ENCODE data around the gene TDRD3.
"Not testable (repeated sequence)": the region's sequence is repeated elsewhere in the genome, so short reads cannot be mapped to it uniquely, and the experiment has no call there.

The TDRD3 gene

DNA sequence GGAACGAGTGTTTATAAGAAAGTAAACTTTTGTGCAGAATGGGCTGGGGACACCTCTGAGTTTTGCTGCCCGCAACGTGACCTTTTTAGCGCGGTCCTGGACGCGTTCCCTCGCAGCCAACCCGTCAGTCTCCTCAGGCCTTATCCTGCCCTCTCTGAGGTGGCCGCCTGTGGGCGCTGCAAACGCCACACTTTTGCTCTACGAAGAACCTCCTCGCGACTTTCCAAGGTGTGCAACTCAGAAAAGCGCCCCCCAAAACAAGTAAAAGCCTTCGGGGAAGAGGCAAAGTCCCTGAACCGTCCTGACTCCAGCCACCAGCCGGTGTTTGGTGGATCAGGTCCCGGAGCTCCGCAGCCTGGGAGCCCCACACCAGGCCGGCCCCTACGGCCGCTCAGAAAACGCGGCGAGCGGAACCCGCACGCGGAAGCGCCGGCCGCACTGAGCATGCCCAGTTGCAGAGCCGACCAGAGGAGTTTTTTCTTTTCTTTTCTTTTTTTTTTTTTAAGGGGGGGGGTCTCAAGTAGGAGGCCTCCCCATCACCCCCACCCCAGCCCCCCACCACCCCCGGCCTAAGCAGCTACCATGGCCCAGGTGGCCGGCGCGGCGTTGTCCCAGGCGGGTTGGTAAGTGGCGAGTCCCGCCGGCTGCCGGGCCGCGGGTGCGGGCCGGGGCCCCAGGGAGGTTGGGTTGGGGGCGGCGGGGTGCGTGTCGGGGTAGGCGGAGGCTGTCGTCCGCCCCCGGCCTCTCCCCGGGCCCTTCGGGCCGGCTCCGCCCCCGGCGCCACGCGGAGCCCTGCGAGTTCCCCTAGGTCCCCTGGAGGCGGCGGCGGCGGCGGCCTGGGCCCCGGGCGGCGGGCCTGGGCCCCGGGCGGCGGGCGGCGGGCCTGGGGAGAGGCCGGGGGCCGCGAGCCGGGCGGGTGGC lies at the start of gene TDRD3:
TSS of gene TDRD3 (plus strand) at position 438 of the 921 bp plus-strand sequence. CDS start at position 583, 145 bp downstream.
- DNase-seq (ENCODE audit: low read depth, low spot score) = peak; percentile 73

DNA sequence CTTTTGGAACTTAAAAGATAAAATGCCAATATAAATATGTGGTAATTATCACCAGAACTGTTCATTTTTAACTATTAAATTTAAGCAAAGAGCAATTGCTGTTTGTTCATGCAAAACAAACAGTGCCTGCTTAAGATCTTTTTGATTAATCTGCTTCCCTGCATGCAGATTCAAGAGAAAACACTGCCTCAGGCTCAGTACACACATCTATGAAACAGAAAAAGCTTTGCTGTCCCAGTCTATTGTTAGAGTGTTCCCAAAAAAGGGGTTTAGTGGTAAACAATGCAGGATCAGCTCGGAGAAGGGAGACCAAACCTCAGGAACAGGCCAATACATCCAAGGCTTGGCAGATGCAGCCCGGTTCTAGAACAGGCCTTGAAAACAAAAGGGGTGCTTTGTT lies 49.3 kb upstream of the TDRD3 start:
- DNase-seq (ENCODE audit: low read depth, low spot score) = no peak

- DNase-seq (ENCODE audit: low read depth, low spot score) = no peak
Observed at GRCh38 chr13:60348097-60348496, 48.9 kb upstream of the TDRD3 start.

DNA sequence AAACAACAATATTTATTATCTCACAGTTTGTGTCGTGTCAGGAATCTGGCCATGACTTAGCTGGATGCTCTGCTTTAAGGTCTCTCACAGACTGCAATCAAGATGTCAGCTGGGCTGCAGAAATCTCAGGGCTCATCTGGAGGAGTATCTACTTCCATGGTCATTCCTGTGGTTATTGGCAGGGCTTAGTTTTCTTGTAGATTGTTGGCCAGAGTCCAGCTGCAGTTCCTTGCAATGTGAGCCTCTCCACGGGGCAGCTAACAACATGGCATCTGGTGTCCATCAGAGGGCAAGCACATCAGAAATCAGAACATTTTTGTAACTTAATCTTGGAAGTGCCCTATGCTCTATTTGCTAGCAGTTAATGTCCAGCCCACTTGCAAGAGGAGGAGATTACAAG lies 45.7 kb upstream of the TDRD3 start:
- DNase-seq (ENCODE audit: low read depth, low spot score) = peak; percentile 91

DNA sequence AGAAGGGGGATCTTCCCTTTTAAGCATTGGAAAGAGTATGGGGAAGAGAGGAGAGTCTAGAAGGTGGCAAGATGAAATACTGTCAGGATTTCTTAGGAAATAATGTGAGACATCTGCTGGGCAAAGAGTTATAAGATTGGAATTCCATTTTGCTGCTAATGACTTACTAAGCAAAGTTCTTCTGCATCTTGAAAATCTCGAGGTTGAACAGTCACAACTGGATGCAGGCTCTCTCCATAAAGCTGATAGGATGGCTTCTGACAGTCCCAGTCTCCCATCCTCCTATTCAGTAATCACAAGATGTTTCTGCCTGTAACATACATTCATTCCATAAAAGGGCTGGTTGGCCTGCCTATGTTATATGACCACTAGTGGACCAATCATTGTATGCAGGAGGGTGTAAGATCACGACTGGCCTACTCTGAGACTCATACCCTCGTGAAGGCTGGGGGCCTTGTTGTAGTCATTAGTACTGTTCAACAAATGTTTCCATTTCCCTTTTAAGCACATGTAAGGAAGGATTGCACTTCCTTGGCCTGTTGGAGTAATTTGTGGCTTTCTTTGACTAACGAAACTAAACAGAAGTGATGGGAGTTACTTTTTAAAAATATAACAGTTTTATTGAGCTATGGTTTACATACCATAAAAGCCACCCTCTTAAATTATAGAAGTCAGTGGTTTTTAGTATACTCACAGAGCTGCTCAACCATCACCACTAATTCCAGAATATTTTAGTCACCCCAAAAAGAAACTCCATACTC lies 45.0 kb upstream of the TDRD3 start:
- no peak for DNase-seq (ENCODE audit: low read depth, low spot score)

DNA sequence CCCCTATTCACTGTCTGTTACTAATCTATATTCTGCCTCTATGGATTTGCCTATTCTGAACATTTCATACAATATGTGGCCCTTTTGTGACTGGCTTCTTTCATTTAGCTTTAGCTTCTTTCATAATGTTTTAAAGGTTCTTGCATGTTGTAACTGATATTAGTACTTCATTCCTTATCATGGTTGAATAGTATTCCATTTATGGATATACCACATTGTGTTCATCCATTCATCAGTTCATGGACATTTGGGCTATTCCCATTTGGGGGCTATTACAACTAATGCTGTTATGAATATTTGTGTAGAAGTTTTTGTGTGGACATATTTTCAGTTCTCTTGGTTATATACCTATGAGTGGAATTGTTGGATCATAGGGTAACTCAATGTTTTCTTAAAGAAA lies 44.4 kb upstream of the TDRD3 start:
- DNase-seq (ENCODE audit: low read depth, low spot score) = no peak

DNA sequence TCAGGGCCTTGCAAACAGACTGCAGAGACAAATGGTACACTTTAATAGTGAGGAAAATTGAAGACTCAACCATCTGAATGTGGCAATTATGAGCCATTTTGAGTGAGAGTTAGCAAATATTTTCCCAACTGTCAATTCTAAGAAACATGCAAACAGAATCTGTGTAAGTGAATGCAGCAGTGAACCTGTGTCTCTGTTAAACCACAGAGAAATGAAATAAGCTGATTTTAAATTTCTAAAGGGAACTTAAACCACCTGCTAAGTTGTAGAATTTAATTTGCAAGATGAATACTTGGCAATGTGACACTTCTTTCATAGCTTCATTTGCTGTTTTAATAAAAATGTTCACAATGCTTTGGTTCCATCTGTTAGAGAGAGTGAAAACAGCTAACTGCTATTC lies 42.0 kb upstream of the TDRD3 start:
- DNase-seq (ENCODE audit: low read depth, low spot score) = no peak

GRCh38 chr13:60356970-60357369 lies 40.0 kb upstream of the TDRD3 start:
- DNase-seq (ENCODE audit: low read depth, low spot score) = no peak

GRCh38 chr13:60358453-60358852 lies 38.6 kb upstream of the TDRD3 start:
- no peak for DNase-seq (ENCODE audit: low read depth, low spot score)

DNA sequence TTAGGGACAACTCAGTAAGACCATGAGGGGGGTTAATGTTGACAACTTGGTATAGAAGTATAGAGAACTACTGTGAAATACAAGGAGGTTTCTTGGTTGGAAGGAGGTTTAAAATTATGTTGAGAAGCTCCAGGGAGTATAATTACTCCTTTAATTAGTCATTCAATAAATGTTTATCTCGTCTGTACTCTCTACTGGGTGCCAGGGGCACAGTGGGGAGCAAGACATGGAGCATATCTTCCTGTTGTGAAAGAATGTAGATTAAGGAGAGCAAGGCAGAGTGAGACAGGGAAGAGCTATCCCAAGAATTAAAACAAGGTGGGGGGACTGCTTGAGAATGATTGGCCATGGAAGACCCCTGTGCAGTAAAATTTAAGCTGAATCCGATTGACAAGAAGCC lies 33.7 kb upstream of the TDRD3 start:
- no peak for DNase-seq (ENCODE audit: low read depth, low spot score)

- DNase-seq (ENCODE audit: low read depth, low spot score) = no peak
Observed at GRCh38 chr13:60369242-60369641, 27.8 kb upstream of the TDRD3 start.

GRCh38 chr13:60370343-60370742 lies 26.7 kb upstream of the TDRD3 start:
- no peak for DNase-seq (ENCODE audit: low read depth, low spot score)

DNA sequence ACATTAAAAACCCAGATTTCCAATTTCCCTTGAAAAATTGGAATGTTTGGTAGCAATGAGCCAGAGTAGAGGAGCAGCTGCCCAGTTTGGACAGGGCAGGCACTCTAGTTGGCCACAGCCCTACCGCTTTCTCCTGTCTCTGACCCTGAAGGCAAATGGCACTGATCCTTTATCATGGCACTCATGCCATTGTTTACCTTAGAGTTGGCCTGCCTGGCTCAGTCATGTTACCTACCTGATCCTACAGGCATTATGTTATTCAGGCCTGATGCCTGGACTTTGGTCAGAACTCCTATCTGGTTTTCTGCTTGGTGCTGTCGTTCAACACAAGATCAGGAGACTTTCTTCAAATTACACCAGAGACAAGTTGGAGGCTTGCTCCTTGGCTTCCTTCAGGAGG lies 24.9 kb upstream of the TDRD3 start:
- no peak for DNase-seq (ENCODE audit: low read depth, low spot score)

DNA sequence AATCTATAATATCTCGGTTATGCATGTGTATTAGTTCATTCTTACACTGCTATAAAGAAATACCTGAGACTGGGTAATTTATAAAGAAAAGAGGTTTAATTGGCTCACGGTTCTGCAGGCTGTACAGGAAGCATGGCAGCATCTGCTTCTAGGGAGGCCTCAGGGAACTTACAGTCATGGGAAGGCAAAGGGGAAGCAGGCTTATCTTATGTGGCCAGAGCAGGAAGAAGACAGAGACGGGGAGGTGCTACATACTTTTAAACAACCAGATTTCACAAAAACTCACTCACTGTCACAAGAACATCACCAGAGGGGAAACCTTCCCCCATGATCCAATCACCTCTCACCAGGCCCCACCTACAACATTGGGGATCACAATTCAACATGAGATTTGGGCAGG lies 17.7 kb upstream of the TDRD3 start:
- not testable (repeated sequence) for DNase-seq (ENCODE audit: low read depth, low spot score)

DNA sequence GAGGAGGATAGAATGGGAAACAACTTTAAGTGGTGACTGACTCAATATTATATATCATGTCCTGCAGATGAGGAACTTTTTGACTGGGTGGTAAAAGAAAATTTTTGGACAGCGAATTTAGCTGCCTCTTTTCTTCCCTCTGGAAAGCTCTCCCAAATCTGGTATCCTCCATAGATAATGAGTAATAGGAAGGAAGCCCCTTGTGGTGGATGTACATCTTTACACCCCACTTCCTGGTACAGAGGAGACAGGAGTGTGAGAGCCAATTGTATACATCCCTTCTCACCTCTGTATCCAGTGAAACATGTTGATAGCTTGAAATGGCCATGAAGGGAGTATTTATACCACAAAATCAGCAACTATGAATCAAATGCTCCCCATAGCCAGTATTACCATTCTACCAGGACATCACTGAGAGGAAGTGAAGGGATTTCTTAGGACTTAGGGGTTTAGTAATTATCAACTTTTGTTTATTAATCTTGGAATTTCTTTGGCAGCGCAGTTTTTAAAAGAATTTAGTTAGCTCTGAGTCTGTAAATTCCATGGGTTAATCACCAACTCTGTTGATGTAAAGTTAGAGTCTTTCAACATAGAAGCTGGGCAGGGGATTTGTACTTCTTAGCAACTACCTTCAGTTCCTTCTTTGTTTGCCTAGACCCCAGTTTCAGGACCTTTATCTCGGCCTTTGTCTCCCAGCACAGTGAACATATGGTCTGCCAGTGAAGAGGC lies 17.0 kb upstream of the TDRD3 start:
- DNase-seq (ENCODE audit: low read depth, low spot score) = no peak

- DNase-seq (ENCODE audit: low read depth, low spot score) = no peak
Observed at GRCh38 chr13:60384911-60385310, 12.1 kb upstream of the TDRD3 start.

DNA sequence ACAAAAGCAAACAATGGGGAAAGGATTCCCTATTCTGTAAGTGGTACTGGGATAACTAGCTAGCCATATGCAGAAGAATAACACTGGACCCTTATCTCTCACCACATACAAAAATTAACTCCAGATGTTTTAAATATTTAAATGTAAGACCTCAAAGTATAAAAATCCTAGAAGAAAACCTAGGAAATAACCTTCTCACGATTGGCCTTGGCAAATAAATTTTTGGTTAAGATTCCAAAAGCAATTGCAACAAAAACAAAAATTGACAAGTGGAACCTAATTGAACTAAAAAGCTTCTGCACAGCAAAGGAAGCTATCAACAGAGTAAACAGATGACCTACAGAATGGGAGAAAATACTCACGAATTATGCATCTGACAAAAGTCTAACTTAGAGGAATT lies 10.8 kb upstream of the TDRD3 start:
- DNase-seq (ENCODE audit: low read depth, low spot score) = no peak

- no peak for DNase-seq (ENCODE audit: low read depth, low spot score)
Observed at GRCh38 chr13:60392131-60392530, 4.9 kb upstream of the TDRD3 start.

DNA sequence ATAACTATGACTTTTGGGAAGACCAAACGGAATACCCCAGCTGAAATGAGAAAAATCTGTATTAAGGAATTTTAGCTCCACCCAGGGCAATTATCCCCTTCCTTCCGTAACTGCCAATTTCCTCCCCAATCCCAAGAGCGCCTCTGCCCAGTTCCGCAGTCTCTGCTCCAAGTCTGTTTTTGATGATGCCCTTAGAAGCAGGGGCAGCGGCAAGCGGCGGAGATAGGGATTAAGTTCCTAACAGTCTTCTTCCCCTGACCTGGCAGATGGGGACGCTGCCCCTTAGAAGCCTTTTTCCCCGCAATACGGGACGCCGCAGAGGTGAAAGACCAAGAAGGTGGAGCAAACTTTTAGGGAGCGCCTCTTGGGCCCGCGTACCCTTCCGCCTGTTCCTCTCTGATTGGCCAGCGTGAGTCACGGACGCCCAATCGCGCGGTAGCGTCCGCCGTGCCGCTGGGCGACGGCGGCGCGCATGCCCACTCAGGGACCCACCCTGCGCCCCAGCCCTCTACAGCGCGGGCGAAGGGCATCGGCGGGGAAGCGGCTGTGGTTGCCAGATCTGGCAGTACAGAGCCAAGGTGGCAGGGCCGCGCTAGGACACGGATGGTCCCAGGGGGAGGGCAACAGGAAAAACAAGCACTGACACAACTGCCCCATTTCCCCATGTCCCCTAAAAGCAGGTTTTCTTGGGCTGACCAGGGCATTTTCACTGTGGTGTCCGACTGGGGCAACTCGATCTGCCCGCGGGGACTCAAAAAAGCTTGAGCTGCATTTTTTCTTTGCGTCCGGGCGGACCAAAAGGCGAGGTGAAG lies 843 bp upstream of the TDRD3 start:
- peak; percentile 79 for DNase-seq (ENCODE audit: low read depth, low spot score)

- peak; percentile 26 for DNase-seq (ENCODE audit: low read depth, low spot score)
Observed at GRCh38 chr13:60397704-60398378, 821 bp downstream of the TDRD3 start.

All from brain pericyte (primary cell).